ENCODE measurements around the gene ENKD1.

- TF ChIP-seq CTCF (IDR thresholded peaks at IDR 0.05), result no peak
- TF ChIP-seq EZH2 (IDR thresholded peaks at IDR 0.05; ENCODE audit: borderline replicate concordance, insufficient read depth, low read depth, low read length, poor library complexity, severe bottlenecking), result no peak
Measured at GRCh38 chr16:67661886-67662652, 4.5 kb downstream of the ENKD1 start.

Data from B cell (primary cell).